AG08395 (cell line): ENCODE measurements around the gene SUGCT.
A peak's percentile ranks its signal among the peaks of the same experiment; 100 is the strongest.

Source experiments
- DNase-seq: peaks from one replicate; pipeline ENCODE4 v3.0.0; 2012; ENCODE audit warnings: mixed read lengths, low spot score

SUGCT gene

DNA sequence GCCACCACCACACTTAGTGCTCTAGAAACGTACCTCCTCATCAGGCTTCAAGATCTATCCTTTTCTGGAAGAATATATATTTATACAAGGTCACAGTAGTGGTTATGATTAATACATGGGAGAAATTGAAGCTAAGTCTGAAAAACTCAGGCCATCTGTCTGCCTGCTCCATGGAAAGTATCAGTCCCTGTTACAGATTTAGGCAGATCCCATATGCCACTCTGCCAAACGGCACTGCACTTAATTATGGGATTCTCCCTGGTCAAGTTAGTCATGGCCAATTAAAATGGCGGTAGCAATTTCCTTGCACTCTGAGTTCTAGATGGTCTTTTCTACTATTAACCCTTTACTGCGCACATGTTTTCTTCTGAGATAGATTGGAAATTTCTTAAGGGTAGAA, 740.0 kb downstream of the SUGCT start:
- no peak for DNase-seq

DNA sequence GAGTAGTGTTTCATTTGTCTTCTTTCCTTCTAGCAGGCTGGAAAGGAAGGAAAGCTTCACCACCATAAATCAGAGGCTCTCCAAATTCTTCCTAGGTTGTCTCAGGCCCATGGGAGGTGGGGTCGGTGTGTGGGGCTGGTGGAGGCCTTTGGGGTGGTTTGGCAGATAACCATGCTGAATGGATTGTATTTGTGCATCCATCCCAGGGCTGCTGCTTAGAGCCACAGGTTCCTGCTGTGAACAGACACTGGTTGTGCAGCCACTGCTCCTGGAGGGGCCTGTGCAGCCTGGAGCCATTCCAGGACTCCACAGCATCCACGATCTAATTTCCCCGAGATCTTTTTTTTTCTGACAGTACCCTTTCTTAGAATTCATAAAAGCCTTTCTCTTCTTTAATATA, 741.8 kb downstream of the SUGCT start:
- DNase-seq = no peak

DNA sequence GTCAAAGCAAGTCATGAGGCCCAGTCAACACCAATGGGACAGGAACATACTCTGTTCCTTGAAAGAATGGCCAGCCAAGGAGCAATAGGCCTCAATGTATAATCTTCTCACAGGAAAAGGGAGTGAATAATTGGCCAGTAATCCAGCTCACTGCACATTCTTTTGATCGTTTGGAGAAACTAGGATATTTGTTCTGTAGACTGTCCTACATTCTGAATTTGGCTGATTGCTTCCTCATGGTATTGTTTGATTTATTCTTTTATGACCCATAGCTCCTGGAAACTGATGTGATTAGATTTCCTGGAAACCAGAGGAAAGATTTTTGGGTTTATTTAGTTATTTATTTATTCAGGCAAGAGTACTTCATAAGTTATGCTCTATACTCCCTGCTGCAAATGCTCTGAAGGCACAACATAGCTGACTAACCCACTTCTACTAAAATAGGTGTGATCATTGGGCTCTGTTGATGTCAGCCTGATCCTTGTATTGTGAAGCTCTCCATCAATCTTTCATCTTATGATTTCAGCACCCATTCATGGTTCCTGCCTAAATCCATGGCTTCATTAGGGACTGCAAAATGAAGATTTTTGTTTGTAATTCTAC, 745.2 kb downstream of the SUGCT start:
- DNase-seq = no peak

DNA sequence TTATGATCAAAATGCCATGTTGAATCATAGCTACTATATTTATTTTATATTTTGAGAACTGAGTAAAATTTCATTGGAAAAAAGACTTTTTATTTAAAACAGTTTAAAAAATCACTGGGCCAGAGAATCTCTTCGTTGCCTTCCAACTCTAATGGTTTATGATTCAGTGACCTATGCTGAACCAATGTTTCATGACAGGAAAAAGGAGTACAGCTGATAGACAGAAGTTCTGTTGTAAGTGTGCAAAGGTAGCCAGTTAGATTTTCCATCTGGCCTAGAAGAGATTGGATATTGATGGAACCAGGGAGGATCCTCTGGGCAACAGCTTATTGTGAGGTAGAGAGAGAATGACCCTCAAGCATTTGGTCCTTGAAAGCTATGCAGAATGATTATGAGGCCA, 745.8 kb downstream of the SUGCT start:
- no peak for DNase-seq

DNA sequence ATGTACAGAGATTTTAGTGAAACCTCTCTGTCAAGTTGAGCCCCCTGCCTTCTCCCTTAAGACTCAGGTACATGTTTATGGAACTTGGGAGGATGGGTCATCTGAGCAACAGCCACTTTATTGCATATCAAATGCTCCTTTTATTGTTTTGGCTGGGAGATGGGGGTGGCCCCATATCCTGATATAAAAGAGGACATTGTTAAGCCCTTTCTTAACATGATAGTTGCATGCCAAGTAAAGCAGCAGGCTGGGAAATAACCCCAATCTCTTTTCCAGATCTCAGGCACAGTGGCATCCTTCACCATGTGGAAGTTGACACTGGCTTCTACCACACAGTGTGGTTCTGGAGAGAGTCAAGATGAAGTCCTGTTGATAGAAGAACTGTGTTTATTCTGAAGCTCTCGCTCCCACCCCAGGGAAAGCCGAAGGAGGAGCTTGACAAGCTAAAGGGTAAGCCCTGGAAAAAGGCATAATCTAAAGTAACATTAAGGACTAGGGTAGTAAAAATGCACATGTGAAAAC, 746.7 kb downstream of the SUGCT start:
- no peak for DNase-seq

DNA sequence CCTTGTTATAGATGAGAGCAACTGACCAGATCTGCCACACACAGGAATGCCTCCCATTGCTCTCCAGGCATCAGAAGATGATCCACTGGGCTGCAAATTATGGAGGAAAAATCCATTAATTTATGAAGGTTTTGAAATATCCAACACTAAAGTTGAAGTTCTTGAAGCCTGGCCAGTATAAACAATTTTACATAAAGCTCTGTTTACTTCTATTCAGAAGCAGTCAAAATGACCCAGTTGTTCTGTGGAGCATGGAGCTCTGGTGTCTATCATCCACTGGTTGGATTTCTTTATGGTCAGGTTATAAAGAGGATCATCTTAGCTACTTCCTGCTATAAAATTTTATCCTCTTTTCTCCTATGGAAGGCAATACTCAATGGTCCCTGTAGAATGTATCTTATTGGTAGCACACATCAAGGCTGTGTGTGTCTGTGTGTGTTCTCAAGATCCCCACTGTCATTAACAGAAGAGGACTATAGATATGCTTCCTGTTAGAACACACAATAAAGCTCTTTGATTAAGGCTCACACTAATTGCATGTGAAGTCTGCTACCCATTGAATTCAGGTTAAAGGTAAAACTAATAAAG, 747.4 kb downstream of the SUGCT start:
- no peak for DNase-seq

DNA sequence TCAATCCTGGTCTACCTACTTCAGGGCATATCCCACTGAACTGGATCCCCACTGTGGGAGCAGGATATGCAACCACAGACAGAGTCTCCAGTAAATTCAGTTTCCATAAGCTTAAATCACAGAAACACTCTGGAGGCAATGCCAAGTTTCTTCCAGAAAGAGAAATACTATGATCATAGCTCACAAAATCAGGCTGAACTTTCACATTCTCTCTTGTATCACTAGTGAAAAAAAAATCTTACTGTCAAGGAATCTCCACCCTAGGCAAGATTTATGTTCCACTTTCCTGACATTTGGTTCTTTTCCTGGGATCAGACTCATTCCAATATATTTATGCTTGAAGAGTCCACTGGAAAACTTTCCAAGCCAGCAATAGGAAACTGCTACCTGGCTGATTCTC, 749.0 kb downstream of the SUGCT start:
- no peak for DNase-seq

DNA sequence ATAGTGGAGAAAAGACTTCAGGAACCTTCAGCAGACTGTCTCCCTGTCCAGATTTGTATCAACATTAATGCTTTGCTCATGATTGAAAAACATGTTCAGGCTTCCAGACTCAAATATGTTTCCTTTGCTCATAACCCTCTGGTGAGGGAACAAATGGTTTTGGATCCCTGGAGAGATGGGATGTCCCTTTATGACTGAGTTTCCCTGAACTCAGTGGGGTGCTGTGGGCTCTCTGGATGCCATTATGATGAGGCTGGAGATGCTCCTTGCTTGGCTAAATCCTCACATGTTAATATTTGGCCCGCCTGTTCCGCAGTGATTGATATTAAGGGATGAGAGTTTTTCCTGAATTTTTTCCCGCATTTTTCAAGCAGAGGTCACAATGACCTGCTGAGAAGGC, 749.4 kb downstream of the SUGCT start:
- no peak for DNase-seq

DNA sequence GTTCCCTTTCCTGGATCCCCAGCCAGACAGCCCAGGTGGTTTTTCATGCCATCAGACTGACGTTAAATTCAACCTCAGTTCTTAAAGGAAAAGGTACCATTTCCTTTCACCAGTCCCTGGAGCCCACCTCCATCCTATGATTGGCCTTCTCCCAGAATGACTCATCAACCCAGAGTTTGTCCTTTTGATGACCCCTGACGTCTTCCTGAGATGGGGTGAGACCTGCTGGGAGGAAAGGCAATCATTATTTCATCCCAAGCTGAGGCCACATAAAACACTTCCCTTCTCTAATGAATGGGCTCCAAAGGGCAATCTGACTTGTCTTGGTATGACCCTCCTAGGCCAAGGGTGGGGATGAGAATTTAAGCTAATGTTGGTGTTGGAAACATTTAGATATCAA, 750.7 kb downstream of the SUGCT start:
- DNase-seq = no peak

DNA sequence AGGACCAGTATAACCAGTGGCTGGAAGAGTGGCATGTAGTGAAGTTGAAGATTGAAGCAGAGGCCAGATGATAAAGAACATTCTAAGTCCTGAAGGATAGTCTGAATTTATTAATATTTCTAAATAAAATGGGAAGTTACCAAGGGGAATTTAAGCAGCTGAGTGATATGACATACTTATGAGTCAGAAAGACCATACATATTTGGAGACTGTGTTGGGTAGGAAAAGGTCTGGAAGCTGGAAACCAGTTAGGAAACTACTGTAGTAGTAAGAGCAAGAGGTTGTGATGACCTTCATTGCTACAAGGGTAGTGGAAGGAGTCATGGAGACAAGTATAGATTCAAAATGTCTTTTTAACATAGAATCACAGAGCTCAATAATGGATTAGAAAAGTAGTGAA, 752.3 kb downstream of the SUGCT start:
- DNase-seq = peak; percentile 31

DNA sequence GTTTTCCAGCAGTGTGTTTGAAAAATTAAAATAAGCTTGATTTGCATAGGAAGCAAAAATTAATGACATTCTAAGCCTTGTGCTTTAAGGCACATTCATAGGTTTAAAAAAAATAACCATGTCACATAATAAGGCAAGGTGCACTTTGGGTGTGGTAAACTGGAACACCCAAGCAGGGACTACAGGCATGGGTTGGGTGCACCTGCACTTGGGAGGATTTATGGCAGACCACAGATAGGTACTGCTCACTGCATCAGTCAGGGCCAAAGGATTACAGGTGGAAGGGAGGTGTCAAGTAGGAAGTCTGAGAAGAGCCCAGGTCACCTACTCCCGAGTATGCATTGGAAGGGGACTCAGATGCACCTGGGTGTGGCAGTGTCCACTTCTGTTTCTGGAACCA, 753.7 kb downstream of the SUGCT start:
- no peak for DNase-seq

DNA sequence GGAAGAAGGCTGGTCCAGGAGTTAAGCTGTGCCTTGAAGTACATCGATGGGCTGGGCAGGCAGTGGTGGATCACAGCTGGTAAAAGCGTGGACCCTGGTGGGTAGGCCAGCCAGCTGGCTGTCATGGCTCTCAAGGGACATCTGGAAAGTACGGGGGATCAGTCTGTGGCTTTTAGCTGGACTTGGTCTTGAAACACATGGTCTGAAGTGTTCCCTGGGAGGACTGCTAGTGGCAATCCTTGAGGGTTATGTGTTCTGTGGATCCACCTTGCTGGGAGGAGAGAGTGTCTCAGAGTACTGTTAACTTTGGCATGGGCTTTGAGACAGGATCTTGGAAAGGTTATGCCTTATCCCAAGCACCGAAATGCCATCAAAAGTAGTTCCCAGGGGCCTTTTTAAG, 754.3 kb downstream of the SUGCT start:
- no peak for DNase-seq

DNA sequence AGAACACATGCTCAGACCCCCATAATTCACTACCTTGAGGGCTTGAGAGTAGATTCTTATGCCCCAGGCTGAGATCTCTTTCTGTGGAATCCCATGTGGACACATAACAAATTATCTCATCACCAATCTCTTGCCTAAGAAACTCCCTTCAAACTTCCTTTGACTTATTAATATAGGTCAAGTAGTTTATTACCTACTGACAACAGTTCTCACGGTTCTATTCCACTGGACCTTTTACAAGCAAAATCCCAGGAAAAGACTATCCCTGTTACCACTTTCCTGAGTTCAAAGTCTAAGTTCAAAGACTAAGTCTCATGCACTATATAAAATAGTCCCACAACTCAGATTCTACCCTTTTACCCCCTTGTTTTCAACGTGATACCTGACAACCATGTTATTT, 754.7 kb downstream of the SUGCT start:
- no peak for DNase-seq

DNA sequence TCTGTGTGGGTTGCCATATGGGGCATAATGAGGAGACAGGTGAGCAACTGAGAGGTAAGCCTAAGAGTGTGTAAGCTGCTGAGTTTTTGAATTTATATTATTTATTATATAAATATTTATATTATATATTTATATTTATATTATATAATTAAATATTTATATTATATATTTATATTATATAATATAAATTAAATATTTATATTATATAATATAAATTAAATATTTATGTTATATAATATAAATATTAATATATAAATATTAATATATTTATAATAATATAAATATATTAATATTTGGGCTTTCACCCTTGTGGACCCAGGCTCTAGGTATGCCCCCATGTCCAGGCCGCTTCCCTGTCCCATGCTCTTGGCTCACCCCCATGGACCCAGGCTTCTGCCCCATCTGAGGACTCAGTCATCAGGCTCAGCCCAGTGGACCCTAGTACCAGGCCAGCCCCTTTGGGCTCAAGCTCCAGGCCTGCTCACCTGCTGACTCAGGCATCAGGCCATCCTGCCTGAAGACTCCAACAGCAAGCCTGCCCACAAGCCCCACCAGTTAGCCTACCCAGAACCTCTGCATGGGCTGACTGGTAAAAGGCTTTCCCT, 755.4 kb downstream of the SUGCT start:
- no peak for DNase-seq

DNA sequence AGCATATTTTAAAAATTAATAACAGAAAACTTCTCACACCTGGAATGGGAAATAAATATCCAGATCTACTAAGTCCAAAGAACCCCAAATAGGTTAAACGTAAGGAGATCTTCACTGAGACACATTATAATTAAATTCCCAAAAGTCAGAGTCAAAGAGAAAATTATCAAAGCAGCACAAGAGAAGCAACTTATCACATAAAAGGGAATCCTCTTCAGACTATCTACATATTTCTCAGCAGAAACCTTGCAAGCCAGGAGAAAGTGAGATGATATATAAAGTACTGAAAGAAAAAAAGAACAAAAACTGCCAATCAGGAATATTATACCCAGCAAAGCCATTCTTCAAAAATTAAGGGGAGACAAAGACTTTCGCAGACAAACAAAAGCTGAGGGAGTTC, 756.4 kb downstream of the SUGCT start:
- no peak for DNase-seq

DNA sequence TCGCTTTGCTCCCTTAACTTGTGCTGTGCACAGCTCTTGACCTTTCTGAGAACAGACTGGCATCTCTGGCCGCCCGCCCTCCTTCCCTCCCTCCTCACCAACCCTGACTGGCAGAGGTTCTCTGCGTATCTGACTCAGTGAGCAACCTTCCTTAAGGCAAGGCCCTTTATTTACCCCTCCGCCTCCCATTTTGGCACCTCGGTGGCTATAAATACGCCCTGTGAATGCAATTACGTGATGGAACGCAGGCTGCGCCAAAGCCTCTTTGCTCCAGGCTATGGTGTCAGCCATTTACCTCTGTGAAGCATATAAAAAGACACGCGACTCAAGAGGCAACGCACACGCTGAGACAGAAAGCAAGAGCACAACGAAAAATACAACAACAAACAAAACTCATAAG, 764.3 kb downstream of the SUGCT start:
- DNase-seq = no peak

DNA sequence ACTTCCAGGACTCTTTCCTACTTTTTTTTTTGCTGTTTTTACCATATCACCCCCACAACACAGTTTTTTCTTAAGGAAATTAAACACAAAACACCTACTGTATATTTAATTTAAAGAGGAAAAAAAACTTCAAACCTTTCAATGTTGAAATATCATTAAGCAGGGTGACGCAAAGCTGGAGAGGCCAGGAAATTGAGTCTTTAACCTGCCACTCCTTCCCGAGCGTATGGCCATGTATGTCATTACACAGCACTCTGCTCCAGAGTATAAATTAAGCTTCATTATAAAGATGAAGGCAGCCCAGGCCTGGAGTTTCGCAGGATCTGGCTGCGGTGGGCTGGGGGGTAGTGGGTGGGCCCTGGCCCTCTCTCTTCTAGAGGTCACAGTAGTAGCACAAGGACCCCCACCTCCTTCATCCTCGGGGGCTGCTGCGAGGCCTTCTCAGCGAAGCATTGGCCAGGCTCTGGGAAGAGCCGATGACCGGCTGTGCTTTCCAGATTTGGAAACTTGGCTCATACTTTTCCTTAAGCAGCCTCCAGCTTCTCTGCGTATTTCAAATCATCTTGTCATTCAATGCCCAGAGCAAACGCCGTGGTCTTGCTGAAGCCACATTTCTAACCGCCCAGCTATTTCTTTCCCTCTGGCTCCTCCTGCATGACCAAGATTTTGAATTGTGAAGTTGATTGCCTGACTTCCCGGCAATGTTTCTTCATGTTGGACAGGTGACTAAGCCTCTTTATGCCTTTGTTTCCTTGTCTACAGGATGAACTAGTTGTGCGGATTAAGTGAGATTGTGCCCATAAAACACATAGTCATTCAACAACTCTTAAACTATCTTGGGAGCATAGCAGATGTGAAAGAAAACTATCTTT, 765.1 kb downstream of the SUGCT start:
- no peak for DNase-seq

DNA sequence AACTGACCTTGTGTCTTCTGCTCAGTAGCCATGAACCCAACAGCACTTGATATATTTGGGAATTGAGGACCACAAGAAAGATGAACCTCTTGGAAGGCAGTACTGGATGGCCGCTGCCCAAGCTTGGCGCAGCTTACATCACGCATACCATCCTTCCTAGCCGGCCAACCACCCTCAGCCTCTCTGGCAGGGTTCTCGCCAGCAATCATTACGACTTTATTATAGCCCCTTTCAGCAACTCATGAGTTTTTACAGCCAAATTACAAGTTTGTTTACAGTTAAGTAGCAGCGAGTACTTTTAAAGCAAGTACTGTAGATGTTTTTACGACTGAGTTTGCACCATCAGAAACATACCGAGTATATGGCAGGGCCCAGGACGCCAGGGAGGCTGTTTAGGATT, 769.1 kb downstream of the SUGCT start:
- no peak for DNase-seq

DNA sequence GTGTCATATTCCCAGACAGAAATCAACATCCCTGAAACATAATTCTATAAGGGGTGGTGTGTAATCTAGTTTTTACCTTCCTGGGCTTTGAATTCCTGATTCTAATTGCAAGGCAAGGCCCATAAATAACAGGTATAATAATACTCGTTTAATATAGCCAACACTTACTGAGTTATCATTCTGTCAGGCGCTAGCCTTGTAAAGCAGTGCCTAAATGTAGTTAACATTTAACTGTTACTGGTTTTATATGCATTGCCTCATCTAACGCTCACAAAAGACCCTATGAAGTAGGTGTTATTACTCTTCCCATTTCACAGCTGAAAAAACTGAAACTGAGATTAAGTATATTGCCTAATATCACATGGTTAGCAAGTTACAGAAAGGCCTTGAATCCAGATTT, 772.5 kb downstream of the SUGCT start:
- no peak for DNase-seq

DNA sequence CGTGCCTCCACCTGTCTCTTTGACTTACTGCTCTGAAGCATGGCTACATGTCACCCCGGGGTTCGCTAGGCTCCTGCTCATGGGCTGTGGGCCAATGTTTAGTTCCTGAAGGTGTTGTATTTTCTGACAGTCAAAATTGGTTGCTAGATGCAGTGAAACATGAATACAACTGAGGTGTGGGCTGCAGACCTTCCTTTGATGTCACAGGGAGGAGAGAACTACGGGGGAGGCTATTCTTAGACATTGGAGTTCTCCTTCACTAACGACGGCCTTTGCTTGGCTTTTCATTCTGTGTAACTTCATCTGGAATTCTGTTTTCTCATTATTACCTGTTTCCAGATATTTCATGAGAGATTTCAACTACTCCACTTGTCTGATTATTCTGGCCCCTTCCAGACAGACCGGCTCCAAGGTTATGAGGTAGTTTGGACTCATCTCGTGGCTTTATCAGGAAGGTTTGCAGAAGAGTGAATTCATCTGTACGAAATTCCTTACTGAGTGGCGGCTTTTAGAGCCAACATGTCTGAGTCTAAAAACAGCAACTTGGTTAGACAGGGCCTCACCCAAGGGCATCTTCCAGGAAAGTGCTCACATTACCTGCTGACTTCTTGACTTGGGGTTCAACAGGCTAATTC, 774.7 kb downstream of the SUGCT start:
- DNase-seq = no peak
